Memory B cell (primary cell): Measurements from ENCODE around the gene DCLK3.

ENCODE experiments used
- ATAC-seq: fragments of 150-1000 bp; cut with Tn5 transposase; 2 replicates; pipeline ENCODE4 v1.10.0; 2021; ENCODE audit warnings: low read depth, mild to moderate bottlenecking, moderate library complexity
- DNase-seq, 2 donors: peaks; one replicate each; pipeline ENCODE4 v3.0.0; 2022; ENCODE audit warnings: low spot score in 2 of 2
- H3K27ac Mint-ChIP-seq: one replicate; pipeline ENCODE4 v1.8.0; 2022; ENCODE audit warnings: mild to moderate bottlenecking, moderate library complexity, mixed read lengths
- H3K27me3 Mint-ChIP-seq: one replicate; pipeline ENCODE4 v1.8.0; 2022; ENCODE audit warnings: mixed read lengths
- H3K36me3 Mint-ChIP-seq: one replicate; pipeline ENCODE4 v1.8.0; 2022; ENCODE audit warnings: mild to moderate bottlenecking, mixed read lengths
- H3K4me1 Mint-ChIP-seq: one replicate; pipeline ENCODE4 v1.8.0; 2022; ENCODE audit warnings: mixed read lengths
- H3K4me3 Mint-ChIP-seq: one replicate; pipeline ENCODE4 v1.8.0; 2022; ENCODE audit warnings: mild to moderate bottlenecking, moderate library complexity, mixed read lengths
- H3K9me3 Mint-ChIP-seq: one replicate; pipeline ENCODE4 v1.8.0; 2022; ENCODE audit warnings: mixed read lengths

DCLK3 gene

DNA sequence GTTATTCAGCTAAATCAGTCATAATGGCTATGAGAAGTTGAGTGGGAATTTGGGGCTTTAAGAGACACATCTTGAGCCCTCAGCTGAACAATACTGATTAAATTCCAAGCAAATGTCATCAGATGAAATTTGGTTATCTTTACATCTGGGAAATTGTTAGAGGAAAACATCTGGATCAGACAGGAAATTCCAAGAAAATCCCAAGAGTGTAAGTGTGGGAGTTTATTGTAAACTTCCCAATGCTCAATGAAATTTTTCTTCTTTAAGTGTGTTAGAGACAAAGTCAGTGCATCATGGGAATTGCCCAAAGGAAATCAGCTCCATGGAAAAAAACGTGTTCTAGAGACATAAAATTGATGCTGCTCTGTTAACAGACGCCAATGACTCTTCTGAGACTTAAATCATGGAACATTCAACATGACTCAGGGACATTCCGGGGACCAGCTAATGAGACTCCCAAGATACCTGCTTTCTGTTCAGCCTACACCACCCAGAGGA is 19.8 kb upstream of the DCLK3 start:
- Mint-ChIP-seq H3K27me3 (peaks cover 2% of the 10 kb centered on the region), H3K27ac (no peak overlapping the region), H3K4me1 (peaks cover 2% of the 10 kb centered on the region), H3K36me3 (peaks cover 2% of the 10 kb centered on the region), H3K4me3 (no peak overlapping the region), H3K9me3 (no peaks in the 10 kb centered on the region)
- no peak for ATAC-seq
- DNase-seq, result no peak

DNA sequence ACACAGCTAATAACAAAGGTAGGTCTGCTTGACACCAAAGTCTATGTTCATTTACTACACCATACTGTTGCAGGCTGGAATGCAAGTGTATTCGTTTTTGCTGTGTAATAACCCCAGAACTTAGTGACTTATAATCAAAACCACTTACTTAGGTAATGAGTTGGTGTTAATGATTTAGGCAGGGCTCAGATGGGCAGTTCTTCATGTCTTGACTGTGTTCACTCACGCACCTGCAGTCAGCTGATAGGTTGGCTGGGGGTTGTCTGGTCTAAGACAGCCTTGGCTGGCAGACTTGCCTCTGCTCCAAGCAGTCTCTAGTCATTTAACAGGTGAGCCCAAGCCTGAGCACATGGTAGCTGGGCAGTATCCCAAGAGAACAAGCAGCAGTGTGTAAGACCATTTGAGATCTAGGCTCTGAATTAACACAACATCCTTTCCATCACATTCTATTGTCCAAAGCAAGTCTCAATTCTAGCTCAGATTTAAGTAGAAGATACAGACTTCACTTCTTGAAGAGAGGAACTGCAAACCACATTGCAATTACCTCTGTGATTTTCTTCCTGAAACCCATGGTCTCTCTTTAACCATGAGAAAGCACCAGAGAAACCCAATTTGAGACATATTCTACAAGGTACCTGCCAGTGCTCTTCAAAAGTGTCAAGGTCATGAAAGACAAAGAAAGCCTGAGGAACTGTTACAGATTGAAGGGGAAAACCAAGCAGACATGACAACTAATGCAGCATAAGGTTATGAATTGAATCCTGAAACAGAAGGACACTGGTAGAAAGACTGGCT is 13.3 kb upstream of the DCLK3 start:
- ATAC-seq (no peak), DNase-seq (no peak)
- Mint-ChIP-seq H3K27me3 (peaks cover 3% of the 10 kb centered on the region), H3K9me3 (no peaks in the 10 kb centered on the region), H3K4me1 (no peaks in the 10 kb centered on the region), H3K4me3 (no peak overlapping the region), H3K27ac (no peak overlapping the region), H3K36me3 (peaks cover 2% of the 10 kb centered on the region)

DNA sequence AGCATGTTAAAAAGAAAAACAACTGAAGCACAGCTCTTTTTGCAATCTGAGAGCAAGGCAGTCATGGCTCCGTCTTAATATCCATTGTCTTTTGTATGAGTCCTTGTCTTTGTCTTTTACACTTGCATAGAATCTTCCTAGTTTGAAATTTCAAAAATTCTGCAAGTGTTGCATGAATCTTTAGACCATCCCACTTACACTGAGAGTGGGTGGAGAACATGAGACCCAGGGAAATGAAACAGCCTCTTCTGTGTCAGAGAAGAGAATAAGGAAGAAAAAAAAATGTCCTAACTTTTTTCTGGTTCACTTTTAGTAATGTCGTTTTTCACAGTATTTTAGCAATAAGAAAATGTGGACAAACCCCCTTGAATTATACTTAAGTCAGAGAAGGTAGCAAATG is 12.1 kb upstream of the DCLK3 start:
- no peak overlapping the region for H3K27ac Mint-ChIP-seq
- H3K36me3 Mint-ChIP-seq, result peaks cover 2% of the 10 kb centered on the region
- H3K9me3 Mint-ChIP-seq, result no peaks in the 10 kb centered on the region
- ATAC-seq (no peak), DNase-seq (no peak)
- H3K4me3 Mint-ChIP-seq, result no peak overlapping the region
- H3K4me1 Mint-ChIP-seq, result no peaks in the 10 kb centered on the region
- peaks cover 5% of the 10 kb centered on the region for H3K27me3 Mint-ChIP-seq

DNA sequence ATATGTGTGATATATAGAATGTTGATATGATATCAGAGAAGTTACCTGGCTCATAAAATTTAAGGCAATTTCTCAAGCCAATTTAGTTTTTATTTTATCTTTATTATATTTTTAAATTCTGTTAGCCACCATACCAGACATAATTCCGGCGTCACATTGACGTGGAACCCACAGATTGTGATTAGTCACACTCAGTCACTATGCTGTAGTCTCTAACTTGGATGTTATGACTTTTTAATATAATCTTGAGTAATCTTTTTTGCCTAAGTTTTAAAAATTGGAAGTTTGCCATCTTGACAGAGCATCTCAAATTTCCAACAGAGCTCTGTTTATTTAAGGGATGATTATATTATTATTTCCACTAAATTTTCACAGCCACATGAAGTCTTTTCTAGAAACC is 9.7 kb upstream of the DCLK3 start:
- H3K4me1 Mint-ChIP-seq, result no peaks in the 10 kb centered on the region
- H3K4me3 Mint-ChIP-seq, result no peak overlapping the region
- peaks cover 10% of the 10 kb centered on the region for H3K27me3 Mint-ChIP-seq
- no peak for DNase-seq
- ATAC-seq, result no peak
- no peaks in the 10 kb centered on the region for H3K36me3 Mint-ChIP-seq
- no peak overlapping the region for H3K27ac Mint-ChIP-seq
- no peaks in the 10 kb centered on the region for H3K9me3 Mint-ChIP-seq

DNA sequence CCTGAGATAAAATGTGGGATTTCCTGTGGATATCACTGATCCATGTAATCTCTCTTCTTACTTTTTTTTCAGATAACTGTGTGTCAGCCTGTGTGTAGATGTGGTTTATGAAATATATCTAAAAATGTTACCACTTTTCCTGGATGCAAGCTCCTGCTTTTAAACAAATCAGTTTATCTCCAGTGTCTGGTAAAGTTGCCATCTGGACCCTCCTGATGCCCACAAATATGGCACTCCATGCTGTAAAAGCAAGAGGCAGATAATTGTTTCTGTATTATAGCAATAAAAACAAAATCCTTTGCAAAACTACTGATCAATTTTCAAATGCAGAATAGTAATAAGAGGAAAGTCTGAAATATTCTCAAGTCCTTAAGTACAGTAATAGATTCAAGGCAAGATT is 7.6 kb upstream of the DCLK3 start:
- ATAC-seq (no peak), DNase-seq (no peak)
- Mint-ChIP-seq H3K27ac (no peak overlapping the region), H3K36me3 (no peaks in the 10 kb centered on the region), H3K27me3 (peaks cover 27% of the 10 kb centered on the region), H3K4me3 (no peak overlapping the region), H3K4me1 (no peaks in the 10 kb centered on the region), H3K9me3 (no peaks in the 10 kb centered on the region)

DNA sequence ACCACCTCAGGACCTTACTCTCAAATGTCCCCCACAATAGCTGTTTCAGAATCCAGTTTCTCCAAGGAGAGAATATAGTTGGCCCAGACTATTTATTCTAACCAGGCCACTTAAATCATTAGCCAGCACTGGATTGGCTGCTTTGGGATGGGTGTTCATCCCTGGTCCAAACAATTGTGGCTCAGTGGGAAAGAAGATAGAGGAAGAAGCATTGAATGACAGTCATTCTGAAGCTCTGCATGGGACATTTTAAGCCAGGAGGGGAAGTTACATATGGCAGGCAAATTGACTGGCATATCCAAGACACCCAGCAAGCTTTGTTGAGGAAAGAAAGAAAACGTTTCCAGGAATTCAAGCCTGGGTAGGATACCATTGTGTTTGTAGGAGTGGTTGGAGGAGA is 5.6 kb upstream of the DCLK3 start:
- no peak for ATAC-seq
- H3K4me1 Mint-ChIP-seq, result no peaks in the 10 kb centered on the region
- H3K27me3 Mint-ChIP-seq, result peaks cover 32% of the 10 kb centered on the region
- no peak overlapping the region for H3K27ac Mint-ChIP-seq
- DNase-seq, result no peak
- H3K9me3 Mint-ChIP-seq, result no peaks in the 10 kb centered on the region
- no peaks in the 10 kb centered on the region for H3K36me3 Mint-ChIP-seq
- H3K4me3 Mint-ChIP-seq, result no peak overlapping the region

DNA sequence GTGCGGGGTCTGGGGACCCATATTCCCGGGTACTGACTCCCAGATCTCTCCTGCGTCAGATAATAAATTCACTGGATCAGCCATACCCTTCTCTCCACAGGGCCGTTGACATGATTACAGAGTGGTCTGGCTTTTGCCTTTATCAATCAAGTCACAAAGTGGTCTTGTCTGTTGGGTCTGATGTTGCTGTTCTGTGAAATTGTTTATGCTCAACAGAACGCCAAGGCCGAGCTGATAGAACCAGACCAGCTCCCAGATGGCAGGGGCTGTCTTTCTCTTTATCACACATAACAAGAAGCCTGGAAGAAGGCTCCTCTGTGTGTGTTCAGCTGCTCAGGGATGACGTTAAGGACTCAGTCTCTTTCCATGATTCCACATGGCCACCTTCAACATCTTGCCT is 751 bp upstream of the DCLK3 start:
- Mint-ChIP-seq H3K4me3 (peak overlapping the region; percentile 60), H3K9me3 (no peaks in the 10 kb centered on the region), H3K27me3 (peaks cover 43% of the 10 kb centered on the region), H3K27ac (no peak overlapping the region), H3K4me1 (peaks cover 3% of the 10 kb centered on the region), H3K36me3 (no peaks in the 10 kb centered on the region)
- DNase-seq (no peak), ATAC-seq (no peak)

DNA sequence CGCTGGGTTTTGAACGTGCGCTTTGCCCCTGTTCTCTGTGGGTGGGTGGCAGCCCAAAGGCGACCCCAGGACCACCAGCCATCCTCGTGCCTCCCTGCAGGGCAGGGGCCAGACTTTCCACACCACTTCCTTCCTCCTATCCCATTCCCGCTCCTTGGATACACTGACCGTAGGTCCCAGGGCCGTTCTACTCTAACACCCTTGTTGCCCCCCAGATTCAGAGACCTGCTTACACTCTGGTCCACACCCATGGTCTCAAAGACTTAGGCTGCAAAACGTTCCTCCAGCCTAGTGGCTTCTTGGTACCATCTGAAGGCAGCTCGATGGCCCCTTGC is 318 bp upstream of the DCLK3 start:
- ATAC-seq (no peak), DNase-seq (no peak)
- Mint-ChIP-seq H3K9me3 (no peaks in the 10 kb centered on the region), H3K36me3 (no peaks in the 10 kb centered on the region), H3K4me1 (peaks cover 3% of the 10 kb centered on the region), H3K27me3 (peaks cover 45% of the 10 kb centered on the region), H3K27ac (no peak overlapping the region), H3K4me3 (peak overlapping the region; percentile 60)

DNA sequence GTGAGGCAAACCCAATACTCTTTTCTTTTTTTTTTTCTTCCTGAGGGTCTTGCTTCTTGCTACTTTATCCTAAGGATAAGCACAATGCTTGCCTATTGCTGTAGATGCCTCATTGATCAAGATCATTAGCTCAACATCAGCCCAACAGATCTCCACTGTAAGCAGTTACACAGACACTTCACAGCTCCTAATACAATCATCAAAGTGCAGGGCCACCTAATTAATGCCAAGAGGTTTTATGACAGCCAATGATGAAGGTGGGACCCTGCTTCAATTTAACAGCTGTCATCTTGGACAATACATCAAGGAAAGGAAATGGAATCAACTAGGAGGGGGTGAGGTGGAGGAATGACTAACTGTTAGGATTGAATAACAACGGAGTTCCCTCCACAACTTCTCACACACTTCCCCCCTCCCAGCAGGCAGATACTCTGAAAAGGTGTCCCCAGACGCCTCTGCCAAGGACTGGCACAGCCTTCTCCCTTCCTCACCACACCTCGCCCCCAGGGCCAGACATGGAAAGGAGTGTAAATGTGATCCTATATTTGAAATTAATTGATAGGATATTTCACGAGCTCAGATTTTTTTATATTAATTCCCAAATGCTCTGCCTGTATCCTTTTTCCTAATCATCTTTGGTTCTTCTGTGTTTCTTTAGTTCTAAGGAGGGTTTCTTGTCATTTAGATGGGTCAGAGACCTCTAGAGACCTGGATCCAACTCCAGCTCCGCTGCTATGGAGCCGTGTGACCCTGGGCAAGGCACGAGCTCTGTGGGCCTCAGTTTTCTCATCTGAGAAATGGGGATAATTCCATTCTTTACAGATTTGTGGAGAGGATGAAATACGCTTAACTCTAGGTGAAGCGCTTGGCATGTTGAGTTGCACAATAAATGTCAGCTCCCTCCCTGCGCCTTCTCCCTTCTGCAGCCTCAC is 1.2 kb downstream of the DCLK3 start:
- peak overlapping the region; percentile 22 for H3K4me3 Mint-ChIP-seq
- no peak overlapping the region for H3K27ac Mint-ChIP-seq
- H3K9me3 Mint-ChIP-seq, result no peaks in the 10 kb centered on the region

DNA sequence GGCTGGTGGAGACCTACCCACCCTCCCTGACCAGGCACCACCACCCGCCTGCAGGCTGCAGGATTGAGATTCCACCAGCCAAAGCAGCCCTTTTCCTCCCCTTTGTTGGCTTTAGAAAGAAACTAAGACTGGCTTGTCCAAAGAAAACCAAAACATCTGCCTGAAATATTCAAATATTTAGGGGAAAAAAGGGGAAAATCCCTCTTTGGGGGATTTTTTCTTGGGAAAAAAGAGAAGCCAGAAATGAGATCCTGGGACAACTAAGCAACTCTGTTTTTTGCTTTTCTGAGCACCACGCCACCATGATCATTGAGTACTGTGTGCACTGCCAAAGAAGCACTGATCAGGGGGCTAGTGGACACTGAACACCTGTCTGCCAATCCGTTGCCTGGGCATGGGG is 2.6 kb downstream of the DCLK3 start:
- ATAC-seq (no peak), DNase-seq (no peak)
- no peak overlapping the region for H3K27ac Mint-ChIP-seq
- no peak overlapping the region for H3K4me3 Mint-ChIP-seq
- H3K9me3 Mint-ChIP-seq, result no peaks in the 10 kb centered on the region
- H3K27me3 Mint-ChIP-seq, result peaks cover 33% of the 10 kb centered on the region
- peaks cover 8% of the 10 kb centered on the region for H3K4me1 Mint-ChIP-seq
- no peaks in the 10 kb centered on the region for H3K36me3 Mint-ChIP-seq

More for the DNA sequence above, 1.2 kb downstream of the DCLK3 start:
- Mint-ChIP-seq H3K36me3 (no peaks in the 10 kb centered on the region), H3K27me3 (peaks cover 41% of the 10 kb centered on the region), H3K4me1 (peaks cover 3% of the 10 kb centered on the region)
- ATAC-seq (no peak), DNase-seq (no peak)

DNA sequence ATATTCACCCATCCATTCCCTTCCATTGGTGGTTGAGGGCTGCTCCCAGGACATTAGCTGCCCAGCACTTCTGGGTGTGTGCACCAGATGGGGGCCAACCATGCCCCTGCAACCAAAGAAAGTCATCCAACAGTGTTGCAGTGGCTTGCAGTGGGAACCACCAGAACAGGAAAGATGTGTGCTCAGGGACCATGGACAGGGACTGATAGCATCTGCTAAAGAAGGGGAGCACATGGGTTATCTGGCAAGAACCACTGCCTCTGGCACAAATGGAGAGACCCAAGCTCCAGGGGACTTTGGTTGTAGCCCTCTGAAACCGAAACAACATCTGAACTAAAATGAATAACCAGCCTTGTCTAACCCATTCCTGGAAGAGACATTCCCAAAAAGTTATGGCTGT is 8.1 kb downstream of the DCLK3 start:
- DNase-seq, result no peak
- Mint-ChIP-seq H3K27me3 (peaks cover 20% of the 10 kb centered on the region), H3K4me1 (peaks cover 5% of the 10 kb centered on the region), H3K27ac (no peak overlapping the region), H3K36me3 (no peaks in the 10 kb centered on the region), H3K9me3 (no peaks in the 10 kb centered on the region), H3K4me3 (no peak overlapping the region)
- no peak for ATAC-seq

DNA sequence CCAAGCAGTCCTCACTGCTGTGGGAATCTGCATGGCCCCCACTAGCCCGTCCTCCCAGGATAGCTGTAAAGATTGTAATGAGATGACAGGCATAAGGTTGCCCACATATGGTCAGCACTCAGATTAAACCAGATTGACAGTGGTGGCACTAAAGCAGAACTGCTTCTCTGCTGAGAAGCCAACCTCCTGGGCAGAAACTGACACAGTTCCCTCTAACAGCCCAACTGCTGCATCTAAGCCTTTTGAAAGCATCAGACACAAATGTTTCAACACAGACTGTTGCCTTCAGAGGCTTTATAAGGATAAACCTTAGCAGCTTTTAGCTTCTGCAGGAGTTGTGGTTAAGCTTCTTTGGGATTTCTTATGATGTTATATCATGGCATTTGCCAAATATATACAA is 13.0 kb downstream of the DCLK3 start:
- Mint-ChIP-seq H3K36me3 (peaks cover 3% of the 10 kb centered on the region), H3K27me3 (peaks cover 14% of the 10 kb centered on the region), H3K9me3 (peaks cover 5% of the 10 kb centered on the region), H3K4me3 (no peak overlapping the region), H3K4me1 (no peaks in the 10 kb centered on the region), H3K27ac (no peak overlapping the region)
- DNase-seq (no peak), ATAC-seq (no peak)

DNA sequence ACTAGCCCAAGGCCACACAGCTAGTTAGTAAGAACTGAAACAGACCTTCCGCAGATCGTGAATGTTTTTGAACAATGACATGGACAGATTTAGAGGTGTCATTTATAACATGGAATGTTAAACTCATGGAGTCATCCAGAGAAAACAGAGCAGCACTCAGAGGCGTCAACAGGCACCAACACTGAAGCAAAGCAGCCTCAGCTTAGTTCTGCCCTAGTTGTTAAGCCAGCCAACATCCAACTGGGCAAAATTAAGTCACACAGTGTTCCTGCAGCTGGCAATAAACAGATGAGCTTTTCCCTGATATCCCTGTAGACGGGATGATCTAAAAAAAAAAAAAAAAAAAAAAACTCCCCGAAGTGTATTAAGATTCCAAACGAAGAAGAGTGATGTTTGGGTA is 13.6 kb downstream of the DCLK3 start:
- H3K27ac Mint-ChIP-seq, result no peak overlapping the region
- no peaks in the 10 kb centered on the region for H3K4me1 Mint-ChIP-seq
- H3K9me3 Mint-ChIP-seq, result peaks cover 5% of the 10 kb centered on the region
- no peak for DNase-seq
- H3K27me3 Mint-ChIP-seq, result peaks cover 13% of the 10 kb centered on the region
- H3K4me3 Mint-ChIP-seq, result no peak overlapping the region
- no peak for ATAC-seq
- H3K36me3 Mint-ChIP-seq, result peaks cover 3% of the 10 kb centered on the region

DNA sequence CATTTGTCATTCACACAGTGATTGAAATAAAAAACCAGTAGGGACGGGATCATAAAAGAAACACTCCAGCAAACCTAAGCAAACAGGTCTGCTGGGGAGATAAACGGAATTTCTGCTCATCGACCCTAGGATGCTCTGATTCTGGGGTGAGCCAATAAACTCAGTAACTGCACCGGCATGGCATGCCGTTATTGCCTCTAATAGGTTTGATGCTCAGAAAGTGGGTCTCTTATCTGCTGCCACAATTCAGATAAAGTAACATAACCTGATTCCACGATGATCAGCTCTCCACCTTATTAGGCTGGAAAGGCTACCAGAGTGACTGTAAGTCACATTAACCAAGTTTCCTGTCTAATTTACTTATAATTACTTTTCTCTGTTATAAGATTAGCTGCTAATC is 19.6 kb downstream of the DCLK3 start:
- peaks cover 5% of the 10 kb centered on the region for H3K9me3 Mint-ChIP-seq
- DNase-seq (no peak), ATAC-seq (no peak)
- H3K4me1 Mint-ChIP-seq, result no peaks in the 10 kb centered on the region
- H3K27ac Mint-ChIP-seq, result no peak overlapping the region
- H3K4me3 Mint-ChIP-seq, result no peak overlapping the region
- peaks cover 3% of the 10 kb centered on the region for H3K36me3 Mint-ChIP-seq
- H3K27me3 Mint-ChIP-seq, result peaks cover 17% of the 10 kb centered on the region
